Islet of Langerhans (tissue), 1 donor: ENCODE measurements around the gene HOXC11.

Experiments
- FAIRE-seq: peaks from one replicate; lab custom pipeline; 2011; peaks lifted over from hg19 to GRCh38; lab: Jason Lieb, UNC

Gene HOXC11

GRCh38 chr12:53985994-53986685 is 13.2 kb downstream of the HOXC11 start:
- no peak for FAIRE-seq

DNA sequence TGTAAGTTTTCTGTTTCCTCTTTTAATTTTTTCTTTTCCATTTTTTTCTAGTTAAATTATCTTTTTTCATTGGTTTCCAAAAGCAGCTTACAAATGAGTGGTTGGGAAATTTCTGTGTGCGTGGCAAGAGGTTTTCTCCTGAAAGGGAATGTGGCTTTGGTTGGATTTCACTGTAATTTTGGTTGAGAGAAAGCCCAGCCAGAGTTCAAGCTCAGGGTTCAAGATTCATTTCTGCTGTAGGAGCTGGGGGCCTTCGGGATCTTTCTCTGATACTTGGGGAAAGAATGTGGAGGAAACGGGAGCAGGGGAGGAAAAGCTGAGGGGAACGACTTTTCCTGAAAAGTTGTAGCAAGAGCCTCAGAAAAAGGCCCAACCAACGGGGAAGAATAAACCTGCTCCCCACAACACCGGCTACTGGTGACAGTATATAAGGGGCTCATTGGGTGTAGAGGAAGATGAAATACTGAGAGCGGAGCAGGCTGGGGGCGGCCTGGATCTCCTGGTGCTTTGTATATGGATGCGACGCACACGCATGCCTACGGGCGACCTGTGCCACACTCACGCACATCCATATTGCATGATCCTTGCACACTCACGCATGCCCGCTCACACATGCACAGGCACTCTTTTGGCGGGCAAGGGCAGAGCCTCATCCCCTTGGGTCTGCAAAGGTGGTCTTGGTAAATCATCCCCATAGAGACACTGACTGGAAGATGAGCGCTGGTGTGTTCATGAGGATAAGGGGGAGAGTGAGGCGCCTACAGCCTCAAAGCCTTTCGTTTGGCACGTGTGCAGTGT is 14.0 kb downstream of the HOXC11 start:
- no peak for FAIRE-seq

- no peak for FAIRE-seq
Observed at GRCh38 chr12:53987787-53988230, 14.9 kb downstream of the HOXC11 start.

- FAIRE-seq, result no peak
Observed at GRCh38 chr12:53988541-53989226, 15.8 kb downstream of the HOXC11 start.

GRCh38 chr12:53989227-53990113 is 16.5 kb downstream of the HOXC11 start:
- FAIRE-seq, result no peak

DNA sequence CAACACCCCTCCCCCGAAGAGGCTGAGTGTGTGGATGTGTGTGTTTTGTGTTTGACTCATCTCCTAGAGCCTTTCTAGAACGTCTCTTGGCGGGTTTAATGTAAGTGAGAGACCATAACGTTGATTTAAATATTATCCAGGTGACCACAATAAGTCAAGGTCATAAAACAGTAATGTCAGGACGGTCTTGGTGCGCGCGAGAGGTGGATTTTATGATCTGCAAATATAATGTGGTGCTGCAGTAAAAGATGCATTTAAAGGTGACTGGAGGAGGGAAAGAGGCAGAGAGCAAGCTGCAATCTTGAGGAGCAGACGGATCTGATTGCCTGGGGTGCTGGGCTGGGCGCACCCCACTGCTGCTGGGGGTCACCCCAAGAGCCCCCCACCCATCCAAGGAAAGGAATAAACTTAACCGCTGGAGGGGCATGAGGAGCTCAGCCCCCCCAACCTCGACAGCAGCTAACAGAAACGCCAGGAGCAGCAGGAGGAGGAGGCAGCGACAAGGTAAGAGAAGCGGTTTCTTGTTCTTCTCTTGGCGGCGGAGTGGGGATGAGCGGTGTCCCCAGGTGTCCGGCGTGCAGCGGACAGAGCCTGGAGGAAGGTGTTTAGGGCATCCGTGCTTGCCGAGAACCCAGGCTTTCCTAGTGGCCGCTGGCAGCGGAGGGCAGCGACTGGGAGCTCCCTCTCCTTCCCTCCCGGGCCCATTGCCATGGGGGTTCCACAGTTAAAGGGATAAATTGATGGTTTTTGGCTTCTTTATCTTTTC is 17.6 kb downstream of the HOXC11 start:
- FAIRE-seq, result no peak

DNA sequence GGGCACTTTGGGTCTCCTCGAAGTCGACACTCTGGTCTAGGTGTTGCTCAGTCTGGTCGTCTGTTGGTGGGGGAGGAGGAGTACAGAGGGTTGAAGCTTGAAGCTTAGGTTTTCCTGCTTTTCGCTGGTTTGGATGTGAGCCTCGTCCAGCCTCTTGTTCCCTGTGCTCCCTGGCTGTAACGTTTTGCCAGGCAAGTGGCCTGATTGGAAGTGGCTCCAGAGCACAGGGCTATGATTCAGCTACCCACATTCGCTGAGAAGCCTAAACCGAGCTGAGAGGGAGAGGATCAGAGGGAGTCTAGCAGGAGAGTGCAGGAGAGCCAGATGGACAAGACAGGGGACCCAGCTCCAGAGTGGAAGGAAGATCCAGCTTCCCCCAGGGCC is 18.1 kb downstream of the HOXC11 start:
- FAIRE-seq, result no peak

- no peak for FAIRE-seq
Observed at GRCh38 chr12:53992377-53992889, 19.5 kb downstream of the HOXC11 start.

DNA sequence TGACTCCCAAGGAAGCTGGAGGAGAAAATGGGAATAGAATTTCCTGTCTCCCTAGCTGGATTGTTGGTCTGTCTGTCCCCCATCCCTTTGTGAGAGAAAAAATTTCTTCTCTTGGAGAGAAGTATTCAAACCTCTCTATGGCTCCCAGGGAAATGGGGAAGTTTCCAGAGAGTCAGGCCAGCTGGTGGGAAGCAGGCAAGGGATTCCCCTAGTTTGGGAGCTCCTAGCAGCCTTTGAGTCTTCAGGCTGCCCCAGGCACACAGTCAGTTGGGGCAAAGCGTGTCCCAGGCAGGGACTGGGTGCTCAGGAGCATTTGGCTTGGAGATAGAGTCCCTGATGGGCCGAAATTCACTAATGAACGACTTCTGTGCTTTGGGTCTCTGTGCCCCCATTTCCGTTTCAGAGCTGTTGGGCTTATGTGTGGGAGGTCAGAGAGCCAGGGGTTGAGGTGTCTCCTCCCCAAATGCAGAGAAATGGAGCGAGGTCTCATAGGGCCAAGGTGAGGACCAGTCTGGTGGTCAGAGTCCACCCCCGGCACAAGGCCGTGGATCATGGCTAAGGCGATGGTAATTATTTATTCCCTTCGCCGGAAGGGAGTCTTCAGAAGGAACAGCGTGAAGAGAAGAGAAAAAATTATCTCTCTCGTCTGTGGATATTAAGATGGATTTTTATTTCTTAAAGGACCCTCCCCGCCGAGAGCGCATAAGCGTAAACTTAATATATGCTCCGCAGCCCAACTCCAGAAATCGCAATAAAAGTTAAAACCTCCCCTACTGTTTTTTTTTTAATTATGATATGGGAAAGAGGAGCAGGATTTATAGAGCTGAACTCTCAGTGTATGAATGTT is 20.5 kb downstream of the HOXC11 start:
- FAIRE-seq, result no peak

GRCh38 chr12:53994009-53994263 is 21.0 kb downstream of the HOXC11 start:
- FAIRE-seq, result no peak

GRCh38 chr12:53994264-53995001 is 21.5 kb downstream of the HOXC11 start:
- FAIRE-seq, result no peak

GRCh38 chr12:53995002-53995377 is 22.1 kb downstream of the HOXC11 start:
- no peak for FAIRE-seq

DNA sequence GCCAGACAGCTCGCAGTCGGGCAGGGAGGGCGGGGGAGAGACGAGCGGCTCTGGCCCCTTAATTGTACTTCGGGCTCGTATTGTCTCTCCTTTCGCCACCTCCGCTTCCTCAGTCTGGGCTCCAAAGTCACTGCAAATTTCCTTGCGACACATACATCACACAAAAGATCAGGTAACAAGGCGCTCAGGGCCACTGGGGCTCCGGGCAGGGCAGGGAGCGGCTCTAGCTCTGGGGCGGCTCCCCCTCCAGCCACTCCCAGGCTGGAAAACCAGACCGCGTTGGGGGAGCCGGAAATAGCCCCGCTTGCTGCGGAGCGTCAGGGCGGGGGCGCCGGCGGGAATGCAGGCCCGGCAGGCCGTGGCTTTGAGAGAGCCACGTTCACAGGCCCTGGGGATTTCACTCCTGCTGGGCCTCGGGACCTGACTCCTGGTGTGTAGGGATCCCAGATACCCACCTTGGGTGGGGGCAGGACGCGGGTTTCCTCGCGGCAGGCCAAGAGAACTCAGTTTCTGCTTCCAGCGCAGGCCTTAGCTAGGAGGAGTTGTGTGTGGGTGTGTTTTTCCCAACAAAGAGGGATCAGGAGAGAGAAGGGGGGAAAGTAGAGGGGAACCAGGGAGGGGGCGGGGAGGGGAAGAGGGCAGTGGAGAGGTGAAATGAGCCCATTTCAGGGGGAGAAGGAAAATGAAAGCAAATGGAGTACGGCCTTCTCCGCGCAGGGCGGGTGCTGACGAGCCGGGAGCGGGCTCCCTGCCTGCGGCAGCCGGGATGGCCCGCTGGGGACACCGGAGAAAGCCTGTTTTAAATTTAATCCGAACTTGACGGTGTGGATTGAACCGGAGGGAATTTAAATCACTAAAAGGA is 22.7 kb downstream of the HOXC11 start:
- FAIRE-seq, result no peak

GRCh38 chr12:53996240-53997203 is 23.6 kb downstream of the HOXC11 start:
- no peak for FAIRE-seq

DNA sequence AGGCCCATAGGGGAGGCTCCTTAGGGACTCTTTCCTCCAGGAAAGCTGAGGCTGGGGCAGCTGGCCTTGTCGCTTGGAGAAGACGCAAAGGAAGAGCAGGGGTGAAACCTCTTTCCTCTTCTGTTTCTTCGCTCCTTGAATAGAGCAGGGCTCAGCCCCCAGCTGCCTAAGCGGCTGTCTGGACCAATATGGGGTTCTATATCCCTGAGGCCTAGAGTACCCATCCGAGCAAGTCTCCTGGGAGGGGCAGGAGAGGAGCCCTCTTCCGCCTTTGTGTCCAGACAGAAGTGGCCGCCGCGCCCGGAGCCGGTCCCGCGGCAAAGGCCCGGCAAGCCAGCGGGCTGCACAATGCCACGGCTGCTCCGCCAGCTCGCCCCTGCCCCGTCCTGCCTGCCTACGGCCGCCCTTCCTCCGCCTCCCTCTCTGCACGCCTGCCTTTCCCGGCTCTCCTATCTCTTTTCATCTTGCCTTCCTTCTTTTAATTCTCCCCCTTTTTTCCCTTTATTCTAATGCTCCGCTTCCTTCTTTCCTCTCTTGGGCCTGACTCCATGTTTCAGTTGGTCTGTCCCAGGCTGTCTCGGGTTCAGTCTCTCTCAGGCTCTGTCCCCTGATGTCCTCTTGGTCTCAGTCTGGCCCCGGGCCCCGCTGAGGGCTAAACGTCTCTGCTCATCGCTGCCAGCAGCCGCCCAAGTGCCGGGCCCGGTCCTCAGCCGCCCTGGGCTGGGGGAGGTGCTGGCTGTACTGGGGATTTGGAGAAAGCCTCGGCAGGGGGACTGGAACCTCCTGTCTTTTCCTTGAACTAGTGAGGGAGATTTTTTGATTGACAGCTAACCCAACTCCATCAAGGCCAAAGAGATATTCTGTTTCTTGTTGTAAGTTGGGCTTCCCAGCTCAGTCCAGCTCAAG is 24.5 kb downstream of the HOXC11 start:
- no peak for FAIRE-seq

- FAIRE-seq, result no peak
Observed at GRCh38 chr12:53998110-53998899, 25.4 kb downstream of the HOXC11 start.
